ENCODE data around the gene HIP1.
"Not testable (repeated sequence)": the region's sequence is repeated elsewhere in the genome, so short reads cannot be mapped to it uniquely, and the experiment has no call there.

Gene HIP1

DNA sequence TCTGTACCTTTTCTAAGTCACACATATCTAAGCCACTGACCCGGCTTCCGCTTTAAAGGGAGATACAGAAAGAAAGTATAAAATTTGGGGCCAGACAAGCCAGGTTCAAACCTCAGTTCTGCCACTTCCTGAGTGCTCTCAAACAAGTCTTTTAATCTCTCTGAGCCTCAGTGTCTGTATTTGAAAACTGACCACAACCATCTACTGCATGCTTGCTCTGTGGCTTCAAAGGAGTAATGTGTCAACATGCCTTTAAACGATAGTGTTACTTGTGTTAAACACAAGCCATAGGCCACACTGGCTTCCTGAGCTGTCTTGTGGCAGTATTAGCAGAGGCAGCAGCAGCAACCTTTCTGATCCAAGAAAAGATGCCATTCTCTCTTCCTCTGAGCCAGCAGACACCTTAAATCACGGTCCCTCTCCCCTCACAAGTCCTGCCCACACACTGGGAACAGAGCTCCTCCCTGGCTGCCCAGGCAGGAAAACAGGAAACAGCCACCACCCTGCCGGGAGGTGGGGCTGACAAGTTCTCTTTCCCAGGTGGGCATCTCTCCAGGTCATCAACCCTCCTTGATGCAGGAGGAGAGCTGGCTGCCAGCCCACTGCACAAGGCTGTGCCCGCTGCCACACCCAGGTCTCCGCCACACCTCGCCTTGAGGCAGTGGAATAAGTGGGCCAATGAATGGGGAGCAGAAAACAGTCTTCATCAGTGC, 10.7 kb downstream of the HIP1 start:
- Histone ChIP-seq H3K4me3 (ENCODE audit: low read depth in 1 of 5, low read length in 5 of 5) (peak overlapping the region in 1 of 5 donors; percentile 25), H3K36me3 (ENCODE audit: control insufficient read depth in 5 of 5, insufficient read depth in 5 of 5, low read length in 5 of 5) (peaks cover 0 to 10% (median 2%) of the 10 kb centered on the region in 5 donors), H3K9me3 (ENCODE audit: control insufficient read depth in 5 of 5, low read length in 5 of 5) (no peaks in the 10 kb centered on the region), H3K9ac (ENCODE audit: low read length in 5 of 5) (peak overlapping the region in 2 of 5 donors; percentile 19 to 21), H3K27me3 (ENCODE audit: control insufficient read depth in 5 of 5, insufficient read depth in 4 of 5, low read length in 5 of 5) (no peaks in the 10 kb centered on the region), H3K4me1 (ENCODE audit: control insufficient read depth in 5 of 5, insufficient read depth in 5 of 5, low read length in 5 of 5) (peaks cover 0 to 19% (median 7%) of the 10 kb centered on the region in 5 donors), H3K27ac (ENCODE audit: low read depth, low read length) (no peak overlapping the region)

DNA sequence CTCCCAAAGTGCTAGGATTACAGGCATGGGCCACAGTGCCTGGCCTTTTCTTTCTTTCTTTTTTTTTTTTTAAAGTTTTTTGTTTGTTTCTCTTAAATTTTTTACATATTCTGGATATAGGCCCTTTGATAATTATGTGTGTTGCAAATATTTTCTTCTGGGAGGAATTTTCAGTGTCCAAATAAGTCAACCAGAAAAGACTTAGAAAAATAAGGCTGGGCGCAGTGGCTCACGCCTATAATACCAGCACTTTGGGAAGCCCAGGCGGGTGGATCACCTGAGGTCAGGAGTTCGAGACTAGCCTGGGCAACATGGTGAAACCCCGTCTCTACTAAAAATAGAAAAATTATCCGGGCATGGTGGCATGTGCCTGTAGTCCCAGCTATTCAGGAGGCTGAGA, 11.4 kb downstream of the HIP1 start:
- H3K9me3 ChIP-seq (ENCODE audit: control insufficient read depth in 5 of 5, low read length in 5 of 5); H3K9ac ChIP-seq (ENCODE audit: low read length in 5 of 5); H3K4me3 ChIP-seq (ENCODE audit: low read depth in 1 of 5, low read length in 5 of 5); H3K36me3 ChIP-seq (ENCODE audit: control insufficient read depth in 5 of 5, insufficient read depth in 5 of 5, low read length in 5 of 5); H3K27me3 ChIP-seq (ENCODE audit: control insufficient read depth in 5 of 5, insufficient read depth in 4 of 5, low read length in 5 of 5); H3K27ac ChIP-seq (ENCODE audit: low read depth, low read length): not testable (repeated sequence)
- peaks cover 0 to 23% (median 7%) of the 10 kb centered on the region in 5 donors for H3K4me1 ChIP-seq (ENCODE audit: control insufficient read depth in 5 of 5, insufficient read depth in 5 of 5, low read length in 5 of 5)

DNA sequence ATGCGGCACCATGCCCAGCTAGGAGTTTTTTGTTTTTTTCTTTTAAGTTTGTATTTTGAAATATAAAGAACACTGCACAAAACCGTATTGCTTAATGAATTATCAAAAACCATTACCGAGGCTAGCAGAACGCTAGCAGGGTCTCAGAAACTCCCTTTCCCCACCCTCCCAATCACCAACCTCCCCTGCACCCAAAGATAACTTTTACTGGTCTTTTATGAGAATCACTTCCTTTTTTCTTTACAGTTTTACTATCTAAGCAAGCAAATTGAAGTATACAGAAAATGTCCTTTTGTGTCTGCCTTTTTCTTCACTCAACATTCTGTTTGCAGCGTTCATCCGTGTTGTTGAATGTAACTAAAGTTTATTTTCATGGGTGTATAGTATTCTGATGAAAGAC, 13.4 kb downstream of the HIP1 start:
- H3K9me3 ChIP-seq (ENCODE audit: control insufficient read depth in 5 of 5, low read length in 5 of 5) = no peaks in the 10 kb centered on the region
- peaks cover 0 to 24% (median 7%) of the 10 kb centered on the region in 5 donors for H3K4me1 ChIP-seq (ENCODE audit: control insufficient read depth in 5 of 5, insufficient read depth in 5 of 5, low read length in 5 of 5)
- H3K27ac ChIP-seq (ENCODE audit: low read depth, low read length) = no peak overlapping the region
- H3K36me3 ChIP-seq (ENCODE audit: control insufficient read depth in 5 of 5, insufficient read depth in 5 of 5, low read length in 5 of 5) = no peaks in the 10 kb centered on the region
- H3K9ac ChIP-seq (ENCODE audit: low read length in 5 of 5) = no peak overlapping the region
- no peak overlapping the region for H3K4me3 ChIP-seq (ENCODE audit: low read depth in 1 of 5, low read length in 5 of 5)
- no peaks in the 10 kb centered on the region for H3K27me3 ChIP-seq (ENCODE audit: control insufficient read depth in 5 of 5, insufficient read depth in 4 of 5, low read length in 5 of 5)

DNA sequence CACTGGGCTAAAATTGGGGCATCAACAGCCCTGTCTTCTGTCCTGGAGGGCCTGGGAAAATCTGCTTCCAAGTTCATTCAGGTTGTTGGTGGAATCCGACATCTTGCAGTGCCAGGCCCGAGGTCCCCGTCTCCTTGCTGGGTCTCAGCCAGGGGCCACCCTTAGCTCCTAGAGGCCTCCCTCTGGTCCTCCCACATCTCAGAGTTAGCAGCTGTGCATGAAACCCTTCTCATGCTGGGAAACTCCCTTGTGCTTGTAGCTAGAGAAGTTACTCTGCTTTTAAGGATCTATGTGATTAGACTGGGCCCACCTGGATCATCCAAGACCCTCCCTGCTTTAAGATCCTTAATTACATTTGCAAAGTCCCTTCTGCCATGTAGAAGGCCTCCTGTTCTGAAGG, 15.3 kb downstream of the HIP1 start:
- no peak overlapping the region for H3K4me3 ChIP-seq (ENCODE audit: low read depth in 1 of 5, low read length in 5 of 5)
- H3K4me1 ChIP-seq (ENCODE audit: control insufficient read depth in 5 of 5, insufficient read depth in 5 of 5, low read length in 5 of 5) = peaks cover 0 to 18% (median 7%) of the 10 kb centered on the region in 5 donors
- no peaks in the 10 kb centered on the region for H3K9me3 ChIP-seq (ENCODE audit: control insufficient read depth in 5 of 5, low read length in 5 of 5)
- no peak overlapping the region for H3K27ac ChIP-seq (ENCODE audit: low read depth, low read length)
- H3K9ac ChIP-seq (ENCODE audit: low read length in 5 of 5) = no peak overlapping the region
- no peaks in the 10 kb centered on the region for H3K27me3 ChIP-seq (ENCODE audit: control insufficient read depth in 5 of 5, insufficient read depth in 4 of 5, low read length in 5 of 5)
- H3K36me3 ChIP-seq (ENCODE audit: control insufficient read depth in 5 of 5, insufficient read depth in 5 of 5, low read length in 5 of 5) = no peaks in the 10 kb centered on the region

DNA sequence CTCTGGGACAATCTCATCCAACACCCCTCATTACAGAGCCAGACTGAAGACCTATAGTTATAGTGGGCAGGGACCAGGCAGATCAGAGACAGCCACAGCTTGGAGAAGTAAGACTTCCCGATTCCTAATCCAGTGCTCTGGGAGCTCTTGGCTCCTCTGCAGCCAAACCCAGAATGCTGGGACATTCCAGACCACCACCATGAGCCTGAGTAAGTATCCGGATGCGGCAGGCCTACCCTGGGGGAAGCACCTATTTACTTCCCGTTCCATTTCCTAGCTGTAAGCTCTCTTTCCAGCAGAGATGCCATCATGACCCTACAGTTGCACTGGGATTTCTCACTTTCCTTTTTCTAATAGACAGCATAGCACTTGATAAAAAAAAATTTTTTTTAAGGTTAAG, 16.4 kb downstream of the HIP1 start:
- no peaks in the 10 kb centered on the region for H3K27me3 ChIP-seq (ENCODE audit: control insufficient read depth in 5 of 5, insufficient read depth in 4 of 5, low read length in 5 of 5)
- H3K9ac ChIP-seq (ENCODE audit: low read length in 5 of 5) = no peak overlapping the region
- no peak overlapping the region for H3K27ac ChIP-seq (ENCODE audit: low read depth, low read length)
- no peaks in the 10 kb centered on the region for H3K9me3 ChIP-seq (ENCODE audit: control insufficient read depth in 5 of 5, low read length in 5 of 5)
- H3K36me3 ChIP-seq (ENCODE audit: control insufficient read depth in 5 of 5, insufficient read depth in 5 of 5, low read length in 5 of 5) = no peaks in the 10 kb centered on the region
- peaks cover 0 to 11% (median 0%) of the 10 kb centered on the region in 5 donors for H3K4me1 ChIP-seq (ENCODE audit: control insufficient read depth in 5 of 5, insufficient read depth in 5 of 5, low read length in 5 of 5)
- H3K4me3 ChIP-seq (ENCODE audit: low read depth in 1 of 5, low read length in 5 of 5) = no peak overlapping the region

DNA sequence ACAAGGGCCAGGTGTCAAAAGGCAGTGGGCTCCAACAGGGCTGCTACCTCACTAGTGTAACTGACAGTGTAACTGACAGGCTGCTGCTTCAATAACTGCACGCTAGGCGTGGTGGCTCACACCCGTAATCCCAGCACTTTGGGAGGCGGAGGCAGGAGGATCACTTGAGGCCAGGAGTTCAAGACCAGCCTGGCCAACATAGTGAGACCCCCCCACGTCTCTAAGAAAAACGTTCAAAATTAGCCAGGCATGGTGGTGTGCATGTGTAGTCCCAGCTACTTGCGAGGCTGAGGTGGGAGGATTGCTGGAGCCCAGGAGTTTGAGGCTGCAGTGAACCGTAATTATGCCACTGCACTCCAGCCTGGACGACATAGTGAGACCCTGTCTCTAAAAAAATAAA, 16.8 kb downstream of the HIP1 start:
- H3K27me3 ChIP-seq (ENCODE audit: control insufficient read depth in 5 of 5, insufficient read depth in 4 of 5, low read length in 5 of 5); H3K9ac ChIP-seq (ENCODE audit: low read length in 5 of 5); H3K9me3 ChIP-seq (ENCODE audit: control insufficient read depth in 5 of 5, low read length in 5 of 5); H3K36me3 ChIP-seq (ENCODE audit: control insufficient read depth in 5 of 5, insufficient read depth in 5 of 5, low read length in 5 of 5); H3K4me3 ChIP-seq (ENCODE audit: low read depth in 1 of 5, low read length in 5 of 5); H3K27ac ChIP-seq (ENCODE audit: low read depth, low read length): not testable (repeated sequence)
- H3K4me1 ChIP-seq (ENCODE audit: control insufficient read depth in 5 of 5, insufficient read depth in 5 of 5, low read length in 5 of 5) = peaks cover 0 to 11% (median 0%) of the 10 kb centered on the region in 5 donors

DNA sequence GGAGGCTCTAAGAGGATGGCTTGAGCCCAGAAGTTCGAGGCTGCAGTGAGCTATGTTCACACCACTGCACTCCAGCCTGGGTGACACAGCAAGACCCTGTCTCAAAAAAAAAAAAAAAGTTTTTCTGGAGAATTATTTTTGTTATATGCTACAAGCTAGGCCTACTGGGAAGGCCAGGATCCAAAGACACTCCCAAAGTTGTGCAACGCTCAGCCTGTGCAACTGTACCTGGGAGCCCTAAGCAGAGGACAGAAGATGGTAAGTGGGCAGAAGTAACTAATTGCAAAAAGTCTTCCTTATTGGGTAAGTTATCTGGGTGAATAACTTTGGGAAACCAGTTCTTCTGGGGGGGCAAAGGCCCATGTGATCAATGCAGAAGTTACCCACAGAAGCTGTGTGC, 17.3 kb downstream of the HIP1 start:
- no peak overlapping the region for H3K4me3 ChIP-seq (ENCODE audit: low read depth in 1 of 5, low read length in 5 of 5)
- H3K9me3 ChIP-seq (ENCODE audit: control insufficient read depth in 5 of 5, low read length in 5 of 5) = no peaks in the 10 kb centered on the region
- H3K27me3 ChIP-seq (ENCODE audit: control insufficient read depth in 5 of 5, insufficient read depth in 4 of 5, low read length in 5 of 5) = no peaks in the 10 kb centered on the region
- no peak overlapping the region for H3K9ac ChIP-seq (ENCODE audit: low read length in 5 of 5)
- no peaks in the 10 kb centered on the region for H3K36me3 ChIP-seq (ENCODE audit: control insufficient read depth in 5 of 5, insufficient read depth in 5 of 5, low read length in 5 of 5)
- peaks cover 0 to 11% (median 0%) of the 10 kb centered on the region in 5 donors for H3K4me1 ChIP-seq (ENCODE audit: control insufficient read depth in 5 of 5, insufficient read depth in 5 of 5, low read length in 5 of 5)
- no peak overlapping the region for H3K27ac ChIP-seq (ENCODE audit: low read depth, low read length)

DNA sequence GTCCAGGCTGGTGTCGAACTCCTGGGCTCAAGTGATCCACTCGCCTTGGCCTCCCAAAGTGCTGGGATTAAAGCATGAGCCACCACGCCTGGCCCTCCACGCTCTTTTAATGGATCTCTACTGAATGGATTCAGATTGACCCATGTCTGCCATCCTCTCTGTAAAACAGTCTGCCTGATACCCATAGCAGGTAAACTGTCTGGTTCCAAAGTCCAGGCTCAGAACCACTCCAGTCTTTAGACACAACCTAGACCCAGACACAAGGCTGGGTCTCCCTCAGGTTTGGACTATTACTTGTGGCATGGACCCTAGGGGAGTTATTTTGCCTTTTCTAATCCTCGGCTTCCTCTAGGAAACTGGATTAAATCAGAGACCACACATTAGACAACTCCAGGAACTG, 19.1 kb downstream of the HIP1 start:
- H3K27ac ChIP-seq (ENCODE audit: low read depth, low read length) = no peak overlapping the region
- H3K9me3 ChIP-seq (ENCODE audit: control insufficient read depth in 5 of 5, low read length in 5 of 5) = no peaks in the 10 kb centered on the region
- no peaks in the 10 kb centered on the region for H3K36me3 ChIP-seq (ENCODE audit: control insufficient read depth in 5 of 5, insufficient read depth in 5 of 5, low read length in 5 of 5)

DNA sequence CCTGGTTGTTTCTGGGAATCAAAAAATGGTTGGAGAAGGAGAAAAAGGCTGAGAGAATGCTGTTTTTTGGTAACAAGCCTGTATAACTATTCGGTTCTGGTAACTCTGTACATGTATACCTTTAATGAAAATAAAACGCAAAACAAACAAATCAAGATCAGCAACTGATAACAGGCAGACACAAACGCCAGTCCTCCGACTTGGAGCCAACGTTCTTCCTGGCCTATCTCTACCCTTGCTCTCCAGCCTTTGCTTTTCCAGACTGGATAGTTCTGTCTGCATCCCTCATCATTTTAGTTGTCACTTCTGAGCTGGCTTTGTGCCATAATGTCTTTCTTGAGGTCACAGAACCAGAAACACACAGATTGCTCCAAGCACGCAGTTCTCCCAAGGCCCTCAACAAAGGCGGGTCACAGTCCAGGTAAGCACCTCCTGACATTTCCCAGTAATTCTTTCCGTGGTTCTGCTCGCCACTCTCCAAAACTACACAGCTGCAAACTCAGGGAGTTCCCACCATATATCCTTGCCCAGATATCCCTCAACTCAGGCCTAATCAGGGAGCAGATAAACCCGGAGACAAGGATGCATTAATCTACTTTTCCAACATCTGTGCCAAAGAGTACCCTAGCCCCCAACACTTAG, 20.2 kb downstream of the HIP1 start:
- H3K27ac ChIP-seq (ENCODE audit: low read depth, low read length) = no peak overlapping the region
- H3K27me3 ChIP-seq (ENCODE audit: control insufficient read depth in 5 of 5, insufficient read depth in 4 of 5, low read length in 5 of 5) = no peaks in the 10 kb centered on the region
- no peaks in the 10 kb centered on the region for H3K36me3 ChIP-seq (ENCODE audit: control insufficient read depth in 5 of 5, insufficient read depth in 5 of 5, low read length in 5 of 5)
- no peaks in the 10 kb centered on the region for H3K9me3 ChIP-seq (ENCODE audit: control insufficient read depth in 5 of 5, low read length in 5 of 5)
- H3K4me1 ChIP-seq (ENCODE audit: control insufficient read depth in 5 of 5, insufficient read depth in 5 of 5, low read length in 5 of 5) = peaks cover 0 to 12% (median under 1%) of the 10 kb centered on the region in 5 donors
- H3K9ac ChIP-seq (ENCODE audit: low read length in 5 of 5) = no peak overlapping the region
- H3K4me3 ChIP-seq (ENCODE audit: low read depth in 1 of 5, low read length in 5 of 5) = no peak overlapping the region

More for the DNA sequence above, 19.1 kb downstream of the HIP1 start:
- Histone ChIP-seq H3K27me3 (ENCODE audit: control insufficient read depth in 5 of 5, insufficient read depth in 4 of 5, low read length in 5 of 5) (no peaks in the 10 kb centered on the region), H3K4me3 (ENCODE audit: low read depth in 1 of 5, low read length in 5 of 5) (no peak overlapping the region), H3K4me1 (ENCODE audit: control insufficient read depth in 5 of 5, insufficient read depth in 5 of 5, low read length in 5 of 5) (peaks cover 0 to 11% (median 0%) of the 10 kb centered on the region in 5 donors), H3K9ac (ENCODE audit: low read length in 5 of 5) (no peak overlapping the region)

DNA sequence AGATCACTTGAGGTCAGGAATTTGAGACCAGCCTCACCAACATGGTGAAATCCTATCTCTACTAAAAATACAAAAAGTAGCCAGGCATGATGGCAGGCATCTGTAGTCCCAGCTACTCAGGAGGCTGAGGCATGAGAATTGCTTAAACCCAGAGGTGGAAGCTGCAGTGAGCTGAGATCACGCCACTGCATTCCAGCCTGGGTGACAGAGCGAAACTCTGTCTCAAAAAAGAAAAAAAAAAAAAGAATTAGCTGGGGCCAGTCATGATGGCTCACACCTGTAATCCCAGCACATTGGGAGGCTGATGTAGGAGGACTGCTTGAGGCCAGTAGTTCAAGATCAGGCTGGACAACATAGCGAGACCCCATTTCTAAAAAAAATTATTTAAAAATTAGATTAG, 21.0 kb downstream of the HIP1 start:
- not testable (repeated sequence) for H3K4me3 ChIP-seq (ENCODE audit: low read depth in 1 of 5, low read length in 5 of 5); H3K9me3 ChIP-seq (ENCODE audit: control insufficient read depth in 5 of 5, low read length in 5 of 5); H3K36me3 ChIP-seq (ENCODE audit: control insufficient read depth in 5 of 5, insufficient read depth in 5 of 5, low read length in 5 of 5); H3K27ac ChIP-seq (ENCODE audit: low read depth, low read length); H3K27me3 ChIP-seq (ENCODE audit: control insufficient read depth in 5 of 5, insufficient read depth in 4 of 5, low read length in 5 of 5); H3K9ac ChIP-seq (ENCODE audit: low read length in 5 of 5)
- peaks cover under 1 to 18% (median 9%) of the 10 kb centered on the region in 5 donors for H3K4me1 ChIP-seq (ENCODE audit: control insufficient read depth in 5 of 5, insufficient read depth in 5 of 5, low read length in 5 of 5)
